ENCODE results near the gene CCDC184. TPM values are rescaled to one million over a fixed set of nuclear protein-coding genes. Genes with fewer than 3 reads are reported as not detected.
A peak's percentile ranks its signal among the peaks of the same experiment; 100 is the strongest.
"Not testable (repeated sequence)": the region's sequence is repeated elsewhere in the genome, so short reads cannot be mapped to it uniquely, and the experiment has no call there.

Gene CCDC184
- total RNA-seq, 1 experiment from 2014 or later, result 0.70 TPM

DNA sequence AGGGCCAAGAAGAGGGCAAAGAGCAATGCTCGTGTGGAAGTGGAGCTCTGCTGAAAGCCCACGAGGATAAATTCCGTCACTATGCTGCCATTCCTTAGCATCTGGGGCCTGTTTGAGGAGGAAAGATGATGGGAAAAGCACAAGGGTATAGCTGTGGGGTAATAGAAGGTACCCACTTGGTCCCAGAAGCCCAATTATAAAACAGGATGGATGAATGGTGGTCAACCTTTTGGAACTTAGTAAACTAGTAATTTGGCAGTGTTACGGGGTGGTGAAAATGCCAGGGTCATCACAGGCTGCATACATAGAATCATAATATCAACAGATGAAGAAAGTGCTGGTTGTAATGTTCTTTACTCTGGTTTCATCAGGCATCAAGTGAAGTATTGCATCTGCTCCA lies 19.7 kb downstream of the CCDC184 start, which contains the start of gene OR10AD1:
OR10AD1 (minus strand) TSS at position 101 of the 400 bp plus-strand sequence; CDS start at position 101, 0 bp downstream.
- no peak for DNase-seq (ENCODE audit: low spot score)

DNA sequence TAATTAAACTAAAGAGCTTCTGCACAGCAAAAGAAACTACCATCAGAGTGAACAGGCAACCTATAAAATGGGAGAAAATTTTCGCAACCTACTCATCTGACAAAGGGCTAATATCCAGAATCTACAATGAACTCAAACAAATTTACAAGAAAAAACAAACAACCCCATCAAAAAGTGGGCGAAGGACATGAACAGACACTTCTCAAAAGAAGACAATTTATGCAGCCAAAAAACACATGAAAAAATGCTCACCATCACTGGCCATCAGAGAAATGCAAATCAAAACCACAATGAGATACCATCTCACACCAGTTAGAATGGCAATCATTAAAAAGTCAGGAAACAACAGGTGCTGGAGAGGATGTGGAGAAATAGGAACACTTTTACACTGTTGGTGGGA lies 26.1 kb downstream of the CCDC184 start:
- not testable (repeated sequence) for DNase-seq (ENCODE audit: low spot score)

DNA sequence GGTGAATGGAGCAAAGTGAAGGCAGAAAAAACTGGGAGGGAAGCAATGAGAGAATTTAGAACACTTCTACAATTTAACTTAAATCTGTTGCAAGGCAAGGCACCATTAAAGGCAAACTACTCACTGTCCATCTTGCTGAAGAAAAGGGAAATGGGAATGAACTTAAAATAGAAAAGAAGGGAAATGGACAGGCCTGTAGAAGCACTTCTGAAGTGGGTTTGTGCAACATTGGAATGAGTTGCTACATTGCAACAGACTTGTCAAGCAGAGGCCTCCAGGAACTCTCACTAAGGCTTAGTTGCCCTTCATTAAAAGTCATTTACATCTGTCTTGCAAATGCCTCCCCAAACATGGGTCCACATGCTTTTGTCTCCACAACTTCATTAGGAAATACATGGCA lies 33.3 kb downstream of the CCDC184 start:
- no peak for DNase-seq (ENCODE audit: low spot score)

DNA sequence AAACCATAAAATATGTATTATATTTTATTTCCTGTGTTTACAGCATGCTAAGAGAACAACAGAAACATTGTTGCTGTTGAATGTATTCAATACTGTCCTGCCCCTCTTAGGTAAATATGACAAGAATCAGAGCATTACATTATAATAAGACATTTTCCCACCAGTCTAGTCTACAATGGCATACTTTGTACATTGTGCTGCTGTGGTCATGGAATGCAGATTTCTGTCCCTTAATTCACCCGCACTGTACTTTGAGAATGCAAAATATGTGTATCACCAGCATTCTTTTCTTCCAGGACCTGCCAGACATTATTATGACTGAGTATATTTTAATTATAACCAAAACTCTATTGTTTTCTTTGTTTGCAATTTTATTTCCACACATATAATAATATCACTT lies 36.2 kb downstream of the CCDC184 start:
- no peak for DNase-seq (ENCODE audit: low spot score)

DNA sequence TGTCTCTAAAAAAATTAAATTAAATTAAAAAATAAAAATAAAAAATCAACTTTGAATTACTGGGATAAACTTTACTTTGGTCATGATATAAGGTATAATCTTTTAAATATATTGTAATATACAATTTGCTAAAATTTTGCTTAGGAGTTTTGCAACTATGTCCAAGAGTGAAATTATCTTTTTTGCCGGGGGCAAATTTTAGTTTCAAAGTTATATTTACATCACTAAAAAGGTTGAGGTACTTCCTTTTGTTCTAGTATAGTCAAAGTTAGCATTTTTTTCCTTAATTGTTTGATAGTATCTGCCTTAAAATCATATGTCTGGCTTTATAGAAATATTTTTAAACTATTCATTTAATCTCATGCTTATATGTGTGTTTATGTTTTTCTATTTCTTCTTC lies 37.3 kb downstream of the CCDC184 start:
- no peak for DNase-seq (ENCODE audit: low spot score)

DNA sequence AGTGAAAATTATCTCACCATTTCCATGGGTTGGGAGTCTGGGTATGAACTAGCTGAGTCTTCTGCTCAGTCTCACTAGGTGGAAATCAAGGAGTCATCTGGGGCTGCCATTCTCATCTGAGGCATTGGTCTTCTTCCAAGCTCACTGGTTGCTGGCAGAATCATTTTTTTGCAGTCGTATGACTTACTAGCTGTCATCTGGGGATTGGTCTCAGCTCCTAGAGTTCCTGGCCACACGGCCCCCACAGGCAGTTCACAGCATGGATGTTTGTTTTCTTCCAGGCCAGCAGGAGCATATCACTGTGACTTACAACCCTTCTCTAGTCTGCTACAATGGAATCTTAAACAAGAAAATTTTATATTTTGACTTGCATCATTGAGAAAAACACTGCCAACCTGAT lies 38.2 kb downstream of the CCDC184 start:
- DNase-seq (ENCODE audit: low spot score), result peak; percentile 7

DNA sequence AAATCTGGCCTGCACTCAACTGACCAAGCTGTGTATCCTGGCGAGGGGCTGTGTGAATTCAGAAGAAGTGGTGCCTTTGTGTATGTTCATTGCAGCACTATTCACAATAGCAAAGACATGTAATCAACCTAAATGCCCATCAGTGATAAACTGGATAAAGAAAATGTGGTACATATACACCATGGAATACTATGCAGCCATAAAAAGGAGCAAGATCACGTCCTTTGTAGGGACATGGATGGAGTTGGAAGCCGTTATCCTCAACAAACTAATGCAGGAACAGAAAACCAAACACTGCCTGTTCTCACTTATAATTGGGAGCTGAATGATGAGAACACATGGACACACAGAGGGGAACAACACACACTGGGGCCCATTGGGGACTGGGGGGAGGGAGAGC lies 41.1 kb downstream of the CCDC184 start:
- DNase-seq (ENCODE audit: low spot score), result not testable (repeated sequence)

DNA sequence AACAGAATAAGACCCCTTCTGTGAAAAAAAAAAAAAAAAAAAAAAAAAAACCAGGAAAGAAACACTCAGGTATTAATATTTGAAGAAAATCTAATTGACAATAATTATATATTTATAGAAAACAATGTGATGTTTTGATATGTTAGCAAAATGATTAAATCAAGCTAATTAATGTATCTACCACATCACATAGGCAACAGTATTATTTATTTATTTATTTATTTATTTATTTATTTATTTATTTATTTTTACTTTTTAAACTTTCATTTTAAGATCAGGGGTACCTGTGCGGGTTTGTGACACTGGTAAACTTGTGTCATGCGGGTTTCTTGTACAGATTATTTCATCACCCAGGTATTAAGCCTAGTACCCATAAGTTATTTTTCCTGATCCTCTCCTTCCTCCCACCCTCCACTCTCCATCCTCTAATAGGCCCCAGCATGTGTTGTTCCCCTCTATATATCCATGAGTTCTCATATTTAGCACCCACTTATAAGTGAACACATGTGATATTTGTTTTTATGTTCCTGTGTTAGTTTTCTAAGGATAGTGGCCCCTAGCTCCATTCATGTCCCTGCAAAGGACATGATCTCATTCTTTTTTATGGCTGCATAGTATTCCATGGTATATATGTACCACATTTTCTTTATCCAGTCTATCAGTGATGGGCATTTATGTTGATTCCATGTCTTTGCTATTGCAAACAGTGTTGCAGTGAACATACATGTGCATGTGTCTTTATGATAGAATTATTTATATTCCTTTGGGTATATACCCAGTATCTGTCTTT lies 47.9 kb downstream of the CCDC184 start:
- DNase-seq (ENCODE audit: low spot score), result not testable (repeated sequence)

Other genes starting within 250 kb of the CCDC184 start
- 294 and 314 TPM in 2 replicates for gene TMEM106C, start 220.0 kb upstream of the CCDC184 start, total RNA-seq (2014; rRNA removed; shearing (Covaris generic))
- not detected in 2 replicates for gene COL2A1, start 179.2 kb upstream of the CCDC184 start, total RNA-seq (2014; rRNA removed; shearing (Covaris generic))
- 29.2 and 35.8 TPM in 2 replicates for gene SENP1, start 77.6 kb upstream of the CCDC184 start, total RNA-seq (2014; rRNA removed; shearing (Covaris generic))
- gene PFKM, start 64.3 kb upstream of the CCDC184 start, total RNA-seq (2014; rRNA removed; shearing (Covaris generic)), result 52.7 and 56.5 TPM in 2 replicates
- gene ASB8, start 26.1 kb upstream of the CCDC184 start, total RNA-seq (2014; rRNA removed; shearing (Covaris generic)), result 22.6 and 37.1 TPM in 2 replicates
- not detected in 2 replicates for gene OR10AD1, start 19.6 kb downstream of the CCDC184 start, total RNA-seq (2014; rRNA removed; shearing (Covaris generic))
- gene ZNF641, start 167.3 kb downstream of the CCDC184 start, total RNA-seq (2014; rRNA removed; shearing (Covaris generic)), result 7.0 and 7.2 TPM in 2 replicates

Data from H4 (cell line).